Tibial nerve (tissue), 4 donors: ENCODE measurements around the gene GBF1.

Experiments
- CTCF ChIP-seq, 5 experiments: fragments of 200-600 bp in 3 of 5; fragments of 450-650 bp in 2 of 5; sonication (generic) in 3 of 5; IDR thresholded peaks; one replicate each; pipeline ENCODE4 v1.5.1; 2016 to 2019; ENCODE audit warnings: antibody characterized with exemption in 5 of 5, mild to moderate bottlenecking in 3 of 5, moderate library complexity in 2 of 5
- EP300 ChIP-seq, 2 donors: sonication (generic); formaldehyde crosslinking; IDR thresholded peaks; one replicate each; pipeline ENCODE4 v1.6.1; 2017; ENCODE audit warnings: antibody characterized with exemption in 2 of 2, mild to moderate bottlenecking in 1 of 2
- POLR2A ChIP-seq, 2 donors: fragments of 450-650 bp; IDR thresholded peaks; one replicate each; pipeline ENCODE4 v1.6.1; 2017; ENCODE audit warnings: antibody characterized with exemption in 2 of 2, mild to moderate bottlenecking in 2 of 2, moderate library complexity in 2 of 2

- no peak for TF ChIP-seq CTCF (IDR thresholded peaks at IDR 0.05)
- no peak for TF ChIP-seq POLR2A (IDR thresholded peaks at IDR 0.05)
- no peak for TF ChIP-seq EP300 (IDR thresholded peaks at IDR 0.05)
Measured at GRCh38 chr10:102413806-102414561, 168.7 kb downstream of the GBF1 start.
